NCI-H748 treated with DMSO at 0.1 percent for 48 hours (cell line): ENCODE data around the gene SLC16A11.
A peak's percentile ranks its signal among the peaks of the same experiment; 100 is the strongest.

Source experiments
- DNase-seq: peaks from one replicate; lab custom pipeline; 2025; lab: John Stamatoyannopoulos, UW

SLC16A11 gene

DNA sequence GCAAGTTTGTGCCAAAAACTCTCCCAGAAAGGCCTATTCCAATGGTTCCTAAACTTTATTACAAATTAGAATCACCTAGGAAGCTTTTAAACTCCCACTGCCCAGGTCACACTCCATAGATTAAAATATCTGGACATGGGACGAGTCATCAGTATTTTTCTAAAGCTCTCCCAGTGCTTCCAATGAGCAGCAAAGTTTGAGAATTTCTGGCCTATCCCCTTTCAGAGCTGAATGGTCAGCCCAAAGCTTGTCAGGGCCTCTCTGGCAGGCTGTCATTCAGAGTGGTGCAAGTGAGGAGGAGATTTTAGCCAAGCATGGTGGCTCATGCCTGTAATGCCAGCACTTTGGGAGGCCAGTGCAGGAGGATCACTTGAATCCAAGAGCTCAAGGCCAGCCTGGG, 18.6 kb downstream of the SLC16A11 start:
- no peak for DNase-seq

DNA sequence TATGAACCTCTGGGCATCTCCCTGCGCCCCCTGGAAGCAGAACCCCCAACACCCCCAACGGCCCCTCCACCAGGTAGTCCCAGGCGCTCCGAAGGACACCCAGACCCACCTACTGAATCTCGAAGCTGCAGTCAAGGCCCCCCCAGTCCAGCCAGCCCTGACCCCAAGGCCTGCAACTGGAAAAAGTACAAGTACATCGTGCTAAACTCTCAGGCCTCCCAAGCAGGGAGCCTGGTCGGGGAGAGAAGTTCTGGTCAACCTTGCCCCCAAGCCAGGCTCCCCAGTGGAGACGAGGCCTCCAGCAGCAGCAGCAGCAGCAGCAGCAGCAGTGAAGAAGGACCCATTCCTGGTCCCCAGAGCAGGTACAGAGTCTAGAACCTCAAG, 19.5 kb downstream of the SLC16A11 start:
- DNase-seq, result no peak

DNA sequence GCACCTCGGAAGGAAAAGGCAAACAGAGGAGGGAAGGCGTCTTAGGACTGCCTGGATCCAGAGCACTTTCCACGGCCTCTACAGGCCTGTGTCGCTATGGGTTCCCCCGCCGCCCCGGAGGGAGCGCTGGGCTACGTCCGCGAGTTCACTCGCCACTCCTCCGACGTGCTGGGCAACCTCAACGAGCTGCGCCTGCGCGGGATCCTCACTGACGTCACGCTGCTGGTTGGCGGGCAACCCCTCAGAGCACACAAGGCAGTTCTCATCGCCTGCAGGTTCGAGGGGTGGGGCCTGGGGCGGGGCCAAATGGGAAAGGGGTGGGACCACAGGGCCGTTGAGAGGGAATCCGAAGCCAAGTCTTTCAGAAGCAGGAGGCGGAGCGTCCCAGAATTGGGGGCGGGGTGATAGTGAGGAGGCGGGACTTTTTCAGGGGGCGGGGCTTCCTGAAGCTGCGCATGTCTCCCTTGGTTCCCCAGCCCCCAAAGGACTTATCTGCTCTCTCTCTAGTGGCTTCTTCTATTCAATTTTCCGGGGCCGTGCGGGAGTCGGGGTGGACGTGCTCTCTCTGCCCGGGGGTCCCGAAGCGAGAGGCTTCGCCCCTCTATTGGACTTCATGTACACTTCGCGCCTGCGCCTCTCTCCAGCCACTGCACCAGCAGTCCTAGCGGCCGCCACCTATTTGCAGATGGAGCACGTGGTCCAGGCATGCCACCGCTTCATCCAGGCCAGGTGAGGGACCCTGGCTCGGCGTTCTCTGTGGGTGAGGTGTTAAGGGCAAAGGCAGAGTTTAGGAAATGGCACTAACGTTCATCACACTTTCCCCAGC, 20.1 kb downstream of the SLC16A11 start:
- no peak for DNase-seq

GRCh38 chr17:7022781-7023571, 20.9 kb downstream of the SLC16A11 start, which contains the start of gene BCL6B:
BCL6B (plus strand) TSS chr17:7023050; CDS start chr17:7023672, 622 bp downstream.
- no peak for DNase-seq

- DNase-seq, result peak; percentile 44
Observed at GRCh38 chr17:7021993-7022778, 21.7 kb downstream of the SLC16A11 start.

DNA sequence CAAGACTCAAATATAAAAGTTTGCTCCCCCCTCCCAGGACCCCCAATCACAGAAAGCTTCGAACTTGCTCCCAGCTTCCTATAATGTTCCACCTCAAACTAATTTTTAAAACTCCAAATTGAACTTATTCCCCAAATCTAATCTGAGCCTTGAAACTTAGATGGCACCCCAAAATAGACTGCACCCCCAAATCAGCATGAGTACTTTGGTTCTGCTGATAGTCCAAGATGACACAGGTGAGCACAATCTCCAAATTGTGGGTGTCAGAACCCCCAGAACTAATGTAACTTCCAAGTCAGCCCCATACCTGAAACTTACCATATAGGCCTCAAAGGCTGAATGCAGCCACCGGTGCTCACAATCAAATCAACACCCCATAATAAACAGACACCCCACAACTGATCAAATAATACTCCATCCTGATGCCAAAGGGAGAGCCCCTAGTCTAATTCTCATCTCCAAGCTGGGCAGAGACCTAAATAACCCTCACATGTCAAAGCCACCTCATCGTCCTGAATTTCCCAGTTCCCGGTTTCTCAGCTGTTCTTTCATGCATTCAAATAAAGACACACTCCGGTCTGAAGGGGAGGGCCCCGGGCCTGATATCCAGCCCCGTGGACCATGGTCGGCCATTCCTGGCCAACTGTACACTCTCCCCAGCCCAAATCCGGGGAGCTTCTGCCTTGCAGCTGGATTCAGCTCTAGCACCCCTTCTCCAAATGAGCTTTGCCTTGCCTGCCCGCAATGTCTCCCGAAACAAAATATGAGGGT, 22.8 kb downstream of the SLC16A11 start:
- DNase-seq, result no peak

GRCh38 chr17:7019839-7020519, 23.9 kb downstream of the SLC16A11 start:
- DNase-seq, result no peak

DNA sequence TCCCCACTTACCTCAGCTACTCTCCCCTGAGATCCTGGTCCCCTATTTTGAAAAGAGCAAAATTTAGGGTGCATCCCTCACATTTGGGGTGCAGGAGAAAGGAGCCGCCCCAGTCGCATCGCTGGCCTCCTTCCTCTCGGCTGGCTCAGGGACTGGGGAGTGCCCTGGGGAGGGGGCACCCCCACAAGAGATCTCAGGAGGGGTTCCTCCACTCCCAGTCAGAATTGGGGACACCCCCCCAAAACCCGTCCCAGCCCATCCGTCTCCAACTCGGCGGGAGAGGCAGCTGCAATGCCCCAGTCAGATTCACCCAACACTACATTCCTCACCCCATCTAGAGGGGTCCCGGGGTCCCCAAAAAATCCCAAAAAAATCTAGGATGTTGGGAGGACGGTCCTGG, 24.5 kb downstream of the SLC16A11 start:
- DNase-seq, result no peak

- no peak for DNase-seq
Observed at GRCh38 chr17:7018331-7018964, 25.4 kb downstream of the SLC16A11 start.

GRCh38 chr17:7017827-7018200, 26.1 kb downstream of the SLC16A11 start:
- DNase-seq, result no peak

- DNase-seq, result no peak
Observed at GRCh38 chr17:7016886-7017826, 26.7 kb downstream of the SLC16A11 start.

DNA sequence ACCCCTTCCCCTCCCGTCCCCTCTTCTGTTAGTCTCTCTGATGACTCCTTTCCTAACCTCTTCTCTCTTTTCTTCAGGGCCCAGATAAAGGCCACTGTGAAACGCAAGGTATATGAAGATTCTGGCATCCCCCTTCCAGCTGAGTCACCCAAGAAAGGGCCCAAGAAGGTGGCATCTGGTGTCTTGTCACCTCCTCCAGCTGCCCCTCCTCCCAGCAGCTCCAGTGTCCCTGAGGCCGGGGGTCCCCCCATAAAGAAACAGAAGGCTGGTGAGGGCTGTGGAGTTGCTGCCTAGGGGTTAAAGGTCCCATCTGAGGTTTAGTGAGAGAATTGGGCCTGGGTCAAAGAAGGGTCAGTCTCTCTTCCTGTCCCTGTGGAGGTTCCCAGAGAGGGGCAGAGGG, 27.5 kb downstream of the SLC16A11 start:
- no peak for DNase-seq

DNA sequence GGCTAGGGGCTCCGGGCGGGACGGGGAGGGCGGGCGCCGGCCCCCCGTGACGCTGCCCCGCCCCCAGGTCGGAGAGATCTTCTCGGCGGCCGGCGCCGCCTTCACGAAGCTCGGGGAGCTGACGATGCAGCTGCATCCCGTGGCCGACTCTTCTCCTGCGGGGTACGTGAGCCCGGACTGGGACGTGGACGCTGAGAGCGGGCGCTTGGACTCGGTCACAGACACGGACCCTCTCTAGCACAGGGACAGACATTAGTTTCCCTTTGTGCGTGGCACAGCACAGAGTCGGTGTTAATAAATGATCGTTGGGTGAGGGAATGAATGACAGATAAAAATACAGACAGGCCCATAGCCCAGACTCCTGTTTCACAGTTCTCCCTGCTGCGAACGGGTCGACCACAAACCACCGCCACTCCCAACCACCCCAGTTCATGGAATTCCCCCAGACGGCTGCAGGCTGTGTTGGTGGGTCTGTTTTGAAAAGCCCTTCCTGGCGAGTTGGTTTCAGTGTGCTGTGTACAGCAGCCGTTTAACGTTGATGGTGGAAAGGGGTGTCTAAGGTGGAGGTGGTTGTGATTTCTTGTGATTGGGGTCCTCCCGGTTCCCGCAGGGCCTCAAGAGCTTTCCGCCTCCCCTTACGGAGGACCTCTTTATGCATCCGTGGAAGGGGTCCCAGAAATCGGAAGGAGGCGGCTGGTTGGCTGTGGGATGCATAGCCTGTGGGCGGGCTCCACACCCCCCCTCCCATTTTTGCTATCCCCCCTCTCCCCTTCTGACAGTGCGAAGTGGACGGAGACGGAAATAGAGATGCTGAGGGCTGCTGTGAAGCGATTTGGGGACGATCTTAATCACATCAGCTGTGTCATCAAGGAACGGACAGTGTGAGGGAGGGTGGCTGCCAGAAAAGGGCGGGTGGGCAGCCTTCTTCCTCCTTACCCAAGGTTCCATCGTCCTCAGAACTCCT, 28.6 kb downstream of the SLC16A11 start:
- no peak for DNase-seq

DNA sequence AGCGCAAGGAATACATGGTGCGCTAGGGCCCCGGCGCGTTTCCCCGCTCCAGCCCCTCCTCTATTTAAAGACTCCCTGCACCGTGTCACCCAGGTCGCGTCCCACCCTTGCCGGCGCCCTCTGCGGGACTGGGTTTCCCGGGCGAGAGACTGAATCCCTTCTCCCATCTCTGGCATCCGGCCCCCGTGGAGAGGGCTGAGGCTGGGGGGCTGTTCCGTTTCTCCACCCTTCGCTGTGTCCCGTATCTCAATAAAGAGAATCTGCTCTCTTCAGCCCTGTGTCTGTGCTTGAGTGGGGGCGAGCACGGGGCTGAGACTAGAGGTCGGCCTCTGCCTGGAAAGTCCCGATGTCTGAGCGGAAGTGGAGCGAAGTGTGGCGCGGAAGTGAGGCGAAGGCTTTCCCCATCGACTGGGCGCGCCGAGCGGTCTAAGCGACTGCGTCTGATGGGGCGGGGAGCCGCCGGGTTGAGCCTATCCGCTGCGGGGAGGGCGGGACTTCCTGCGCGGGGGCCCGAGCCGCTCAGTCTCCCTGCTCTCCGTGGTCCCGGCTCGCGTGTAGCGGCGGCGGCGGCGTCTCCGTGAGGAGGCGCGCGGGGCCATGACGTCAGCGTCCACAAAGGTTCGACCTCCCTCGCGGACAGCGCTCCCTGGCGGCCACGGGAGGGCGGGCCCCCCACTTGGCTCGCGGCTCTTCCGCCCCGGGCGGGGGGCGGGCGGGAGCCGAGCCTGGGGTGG, 29.5 kb downstream of the SLC16A11 start:
- peak; percentile 93 for DNase-seq

GRCh38 chr17:7011942-7012254, 32.0 kb downstream of the SLC16A11 start:
- DNase-seq, result no peak

DNA sequence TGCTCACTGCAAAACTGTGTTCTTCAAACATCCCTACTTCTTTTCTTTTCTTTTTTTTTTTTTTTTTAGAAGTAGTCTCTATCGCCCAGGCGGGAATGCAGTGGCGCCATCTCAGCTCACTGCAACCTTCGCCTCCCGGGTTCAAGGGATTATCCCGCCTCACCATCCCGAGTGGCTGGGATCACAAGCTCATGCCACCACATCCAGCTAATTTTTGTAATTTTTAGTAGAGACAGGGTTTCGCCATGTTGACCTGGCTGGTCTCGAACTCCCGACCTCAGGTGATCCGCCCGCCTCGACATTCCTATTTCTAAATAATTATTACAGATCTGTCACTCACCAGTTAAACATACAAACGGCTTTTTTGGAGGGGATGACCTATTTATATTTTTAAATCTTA, 32.5 kb downstream of the SLC16A11 start:
- DNase-seq, result no peak

DNA sequence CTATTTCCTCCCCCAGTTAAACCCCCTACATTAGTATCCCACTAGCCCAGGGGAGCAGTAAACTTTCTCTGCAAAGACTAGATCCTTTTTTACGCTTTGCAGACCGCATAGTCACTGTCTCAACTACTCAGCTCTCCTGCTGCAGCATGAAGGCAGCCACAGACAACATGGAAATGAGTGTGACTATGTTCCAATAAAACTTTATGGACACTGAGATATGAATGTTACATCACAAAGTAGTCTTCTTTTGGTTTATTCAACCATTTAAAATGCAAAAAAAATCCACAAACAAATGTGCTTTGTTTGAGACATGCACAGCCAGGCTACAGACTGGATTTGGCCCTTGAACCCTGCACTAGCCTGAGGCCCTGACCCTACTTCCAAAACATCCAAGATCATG, 33.4 kb downstream of the SLC16A11 start:
- no peak for DNase-seq

DNA sequence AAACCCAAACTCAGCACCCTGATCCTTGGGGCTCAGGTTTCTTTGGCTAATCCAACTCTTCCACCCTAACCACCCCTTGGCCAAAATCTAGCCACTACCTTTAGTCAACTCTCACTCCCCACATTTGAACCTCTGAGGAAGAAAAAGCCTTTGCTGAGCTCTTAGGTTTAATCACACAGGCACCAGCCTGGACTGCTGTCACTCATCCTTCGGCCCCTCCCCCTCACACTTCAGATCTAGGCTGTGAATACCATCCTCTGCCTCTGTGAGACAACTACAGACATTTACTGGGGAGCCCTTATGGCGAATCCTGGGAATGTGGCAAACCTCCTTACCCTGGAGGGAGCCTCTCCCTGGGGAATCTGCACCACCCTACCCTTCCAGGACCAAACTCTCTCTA, 36.7 kb downstream of the SLC16A11 start:
- no peak for DNase-seq
